Measurements from ENCODE around the gene ATF3. TPM values are rescaled to one million over a fixed set of nuclear protein-coding genes. Genes with fewer than 3 reads are reported as not detected.

ATF3 gene
- total and polyA plus RNA-seq, 2 experiments from 2014 or later = 5.4 to 9.9 TPM

- Histone ChIP-seq H3K4me3 (peak overlapping the region; percentile 52), H3K27me3 (peaks cover 57% of the 10 kb centered on the region), H3K4me1 (ENCODE audit: low read depth) (peaks cover 9% of the 10 kb centered on the region), H3K36me3 (no peaks in the 10 kb centered on the region), H3K27ac (peak overlapping the region; percentile 87), H3K9me3 (ENCODE audit: low read depth) (no peaks in the 10 kb centered on the region)
- peak in 1 of 2 donors; percentile 42 for DNase-seq (ENCODE audit: low read depth in 1 of 2, low spot score in 1 of 2)
- no peak for TF ChIP-seq CTCF (IDR thresholded peaks at IDR 0.05; ENCODE audit: low read depth, low read length)
These were observed 1.2 kb upstream of the ATF3 start for GRCh38 chr1:212607206-212607912.

- peak overlapping the region; percentile 52 for H3K4me3 ChIP-seq
- TF ChIP-seq CTCF (IDR thresholded peaks at IDR 0.05; ENCODE audit: low read depth, low read length) = no peak
- H3K36me3 ChIP-seq = no peaks in the 10 kb centered on the region
- peak overlapping the region; percentile 87 for H3K27ac ChIP-seq
- no peak for DNase-seq (ENCODE audit: low read depth in 1 of 2, low spot score in 1 of 2)
- H3K4me1 ChIP-seq (ENCODE audit: low read depth) = peaks cover 9% of the 10 kb centered on the region
- H3K9me3 ChIP-seq (ENCODE audit: low read depth) = no peaks in the 10 kb centered on the region
- H3K27me3 ChIP-seq = peaks cover 51% of the 10 kb centered on the region
These were observed 609 bp upstream of the ATF3 start for GRCh38 chr1:212607913-212608391.

GRCh38 chr1:212608959-212609700 is 569 bp downstream of the ATF3 start:
- Histone ChIP-seq H3K9me3 (ENCODE audit: low read depth) (no peaks in the 10 kb centered on the region), H3K27me3 (peaks cover 39% of the 10 kb centered on the region), H3K4me3 (peak overlapping the region; percentile 49), H3K4me1 (ENCODE audit: low read depth) (peaks cover 9% of the 10 kb centered on the region), H3K27ac (peak overlapping the region; percentile 97), H3K36me3 (no peaks in the 10 kb centered on the region)
- peak; percentile 55 to 81 for DNase-seq (ENCODE audit: low read depth in 1 of 2, low spot score in 1 of 2)
- peak; percentile 54 for TF ChIP-seq CTCF (IDR thresholded peaks at IDR 0.05; ENCODE audit: low read depth, low read length)

- Histone ChIP-seq H3K27me3 (peaks cover 31% of the 10 kb centered on the region), H3K9me3 (ENCODE audit: low read depth) (no peaks in the 10 kb centered on the region), H3K36me3 (no peaks in the 10 kb centered on the region), H3K4me1 (ENCODE audit: low read depth) (peaks cover 9% of the 10 kb centered on the region), H3K4me3 (peak overlapping the region; percentile 49), H3K27ac (peak overlapping the region; percentile 97)
- DNase-seq (ENCODE audit: low read depth in 1 of 2, low spot score in 1 of 2) = no peak
- no peak for TF ChIP-seq CTCF (IDR thresholded peaks at IDR 0.05; ENCODE audit: low read depth, low read length)
These were observed 1.4 kb downstream of the ATF3 start for GRCh38 chr1:212609701-212610574.

GRCh38 chr1:212610575-212610967 is 2.0 kb downstream of the ATF3 start:
- no peaks in the 10 kb centered on the region for H3K9me3 ChIP-seq (ENCODE audit: low read depth)
- H3K36me3 ChIP-seq = no peaks in the 10 kb centered on the region
- H3K27ac ChIP-seq = no peak overlapping the region
- peaks cover 25% of the 10 kb centered on the region for H3K27me3 ChIP-seq
- no peak for TF ChIP-seq CTCF (IDR thresholded peaks at IDR 0.05; ENCODE audit: low read depth, low read length)
- DNase-seq (ENCODE audit: low read depth in 1 of 2, low spot score in 1 of 2) = no peak
- H3K4me1 ChIP-seq (ENCODE audit: low read depth) = peaks cover 9% of the 10 kb centered on the region
- no peak overlapping the region for H3K4me3 ChIP-seq
